Vagina (tissue), 2 donors: Measurements from ENCODE around the gene ZNF503.

Experiments used
- CTCF ChIP-seq, 3 experiments: fragments of 450-650 bp in 2 of 3; fragments of 200-600 bp in 1 of 3; sonication (generic) in 1 of 3; IDR thresholded peaks; one replicate each; pipeline ENCODE4 v1.5.1; 2017 to 2019; ENCODE audit warnings: antibody characterized with exemption in 3 of 3, mild to moderate bottlenecking in 2 of 3, moderate library complexity in 2 of 3
- POLR2A ChIP-seq, 2 donors: fragments of 450-650 bp; IDR thresholded peaks; one replicate each; pipeline ENCODE4 v1.6.1; 2017; ENCODE audit warnings: antibody characterized with exemption in 2 of 2, mild to moderate bottlenecking in 2 of 2, moderate library complexity in 2 of 2

GRCh38 chr10:75436896-75437295 lies 35.3 kb upstream of the ZNF503 start:
- no peak for TF ChIP-seq CTCF (IDR thresholded peaks at IDR 0.05)
- TF ChIP-seq POLR2A (IDR thresholded peaks at IDR 0.05), result no peak
